GM11168 (cell line): ENCODE data around the gene MDC1.

ENCODE experiments used
- in situ Hi-C: fragments of 300-500 bp; cut with MboI; formaldehyde crosslinking; loops from one replicate; pipeline ENCODE4 v1.12.0; 2022; ENCODE audit warnings: low sequenced_read_pairs; ENCODE audit not compliant: unreplicated experiment

Gene MDC1

DNA sequence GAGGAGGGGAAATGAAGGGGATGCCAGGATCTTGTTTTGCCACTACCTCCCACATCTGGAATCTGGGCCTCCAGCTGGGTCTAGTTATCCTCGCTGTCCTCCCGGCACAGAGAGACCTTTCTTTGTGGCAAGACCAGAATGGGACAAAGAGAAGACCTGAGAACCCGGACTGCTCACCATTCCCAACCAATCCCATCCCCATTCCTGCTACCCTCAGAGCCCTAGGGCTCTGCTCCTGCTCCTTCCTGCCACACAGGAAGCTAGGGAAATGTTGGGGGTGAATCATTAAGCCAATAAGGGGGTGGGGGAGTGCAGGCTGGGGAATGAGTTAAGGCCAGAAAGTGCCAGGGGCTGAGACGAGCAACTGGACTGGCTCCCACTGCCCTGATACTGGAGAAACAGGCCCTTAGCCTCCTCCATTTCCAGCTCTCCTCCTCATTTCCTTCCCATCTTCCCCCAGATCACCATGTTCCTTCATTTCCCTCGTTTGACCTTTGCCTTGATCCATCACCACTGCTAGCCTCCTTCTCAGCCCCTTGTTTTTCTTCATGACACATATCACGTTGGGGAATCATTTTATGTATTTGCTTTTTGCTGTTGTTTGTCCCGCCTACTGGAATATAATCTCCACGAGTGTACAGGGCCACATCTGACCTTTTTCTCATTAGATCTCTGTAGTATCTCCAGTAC lies 31.9 kb upstream of the MDC1 start:
- in situ Hi-C loops = no loop called here

- in situ Hi-C loops = no loop called here
Measured at GRCh38 chr6:30747902-30748769, 31.1 kb upstream of the MDC1 start.

GRCh38 chr6:30747300-30747687 lies 30.2 kb upstream of the MDC1 start:
- in situ Hi-C loops = no loop called here

- in situ Hi-C loops = no loop called here
Measured at GRCh38 chr6:30744054-30744805, 27.1 kb upstream of the MDC1 start, which contains the start of gene IER3. TSS of gene IER3 (minus strand) at chr6:30744547. CDS start at chr6:30744518, 29 bp downstream.

- in situ Hi-C loops = no loop called here
Measured at GRCh38 chr6:30743099-30744053, 26.3 kb upstream of the MDC1 start.

- in situ Hi-C loops = no loop called here
Measured at GRCh38 chr6:30742316-30743098, 25.4 kb upstream of the MDC1 start, which contains the start of gene FLOT1. TSS of gene FLOT1 (minus strand) at chr6:30742687. CDS start at chr6:30742189, 498 bp downstream.

- in situ Hi-C loops = no loop called here
Measured at GRCh38 chr6:30741789-30742315, 24.8 kb upstream of the MDC1 start.

- in situ Hi-C loops = no loop called here
Measured at GRCh38 chr6:30741063-30741779, 24.1 kb upstream of the MDC1 start.

DNA sequence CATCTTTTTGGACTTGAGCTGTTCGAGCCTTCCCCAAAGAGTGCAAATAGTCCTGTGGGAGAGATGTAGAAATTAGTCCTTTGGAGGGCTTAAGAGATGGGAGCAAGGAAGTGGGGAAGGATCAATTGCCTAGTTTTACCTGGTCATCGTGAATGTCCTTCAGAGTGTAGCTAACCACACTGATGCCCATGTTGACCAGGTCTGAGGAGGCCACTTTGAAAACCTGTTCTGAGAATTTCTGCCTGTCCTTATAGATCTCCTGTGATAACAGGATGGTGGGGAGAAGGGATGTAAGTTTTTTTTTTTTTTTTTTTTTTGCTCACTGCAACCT lies 23.4 kb upstream of the MDC1 start:
- in situ Hi-C loops = no loop called here

GRCh38 chr6:30738532-30738931 lies 21.5 kb upstream of the MDC1 start:
- in situ Hi-C loops = loop anchor here (5.0 kb wide), 1 partner anchor 79 kb away; no protein-coding TSS in a partner anchor

- in situ Hi-C loops = loop anchor here (5.0 kb wide), 1 partner anchor 82 kb away; no protein-coding TSS in a partner anchor
Measured at GRCh38 chr6:30735668-30736314, 18.7 kb upstream of the MDC1 start.

GRCh38 chr6:30732237-30732943 lies 15.3 kb upstream of the MDC1 start:
- in situ Hi-C loops = no loop called here

DNA sequence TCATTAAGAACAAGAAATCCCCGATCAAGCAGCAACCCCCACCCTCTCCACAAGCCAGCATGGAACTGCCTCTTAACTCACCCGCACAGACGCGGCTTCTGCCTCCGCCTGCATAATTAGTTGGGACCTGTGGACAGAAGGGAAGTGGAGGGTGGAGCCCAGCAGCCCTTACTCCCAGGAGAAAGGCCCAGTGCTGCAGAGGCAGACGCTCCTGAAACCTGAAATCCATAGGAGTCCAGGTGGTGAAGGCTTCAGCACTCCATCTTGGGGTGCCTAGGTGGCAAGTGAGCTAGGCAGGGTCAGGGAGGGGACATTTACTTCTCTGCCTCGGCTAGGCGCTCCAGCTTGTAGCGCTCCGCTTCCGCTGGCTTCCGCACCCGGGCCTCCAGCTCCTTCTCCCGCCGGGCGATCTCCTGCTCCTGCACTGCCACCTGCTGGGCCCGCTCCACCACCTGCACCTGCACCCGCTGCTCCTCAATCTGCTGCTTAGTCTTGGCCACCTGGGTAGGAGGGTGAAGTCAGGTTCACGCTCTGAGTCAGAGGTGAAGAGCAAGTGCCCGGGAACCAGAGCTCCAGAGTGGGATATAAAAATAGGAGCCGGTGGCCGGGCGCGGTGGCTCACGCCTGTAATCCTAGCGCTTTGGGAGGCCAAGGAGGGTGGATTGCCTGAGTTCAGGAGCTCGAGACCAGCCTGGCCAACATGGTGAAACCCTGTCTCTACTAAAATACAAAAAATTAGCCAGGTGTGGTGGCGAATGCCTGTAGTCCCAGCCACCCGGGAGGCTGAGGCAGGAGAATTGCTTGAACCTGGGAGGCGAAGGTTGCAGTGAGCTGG lies 13.7 kb upstream of the MDC1 start:
- in situ Hi-C loops = no loop called here

DNA sequence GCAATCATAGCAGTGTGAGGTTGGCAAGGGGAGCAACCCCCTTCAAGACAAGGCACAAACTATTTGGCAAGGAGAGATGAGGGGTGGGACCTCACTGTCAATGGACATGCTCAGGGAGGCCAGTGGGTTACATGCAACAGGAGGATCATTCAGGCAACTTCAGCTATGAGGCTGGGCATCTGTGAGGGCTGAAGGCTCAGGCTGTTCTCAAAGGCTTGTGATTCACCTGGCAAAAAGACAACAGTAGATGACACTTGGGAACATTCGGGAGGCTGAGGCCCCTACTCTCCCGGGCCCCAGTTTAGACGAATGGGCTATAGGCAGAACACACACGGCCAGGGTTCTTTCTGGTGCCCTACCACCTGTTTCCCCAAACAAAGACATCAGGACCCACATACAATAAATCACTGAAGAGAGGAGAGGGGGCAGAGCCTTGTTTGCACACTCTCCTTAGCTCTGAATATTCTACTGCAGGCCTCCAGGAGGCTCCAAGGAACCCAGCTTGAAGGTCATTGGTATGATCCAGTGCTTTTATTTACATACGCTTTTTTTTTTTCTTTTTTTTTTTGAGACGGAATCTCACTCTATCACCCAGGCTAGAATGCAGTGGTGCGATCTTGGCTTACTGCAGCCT lies 11.0 kb upstream of the MDC1 start:
- in situ Hi-C loops = no loop called here
